AG09319 (cell line): Measurements from ENCODE around the gene TCF4.

Experiments
- DNase-seq: peaks from one replicate; pipeline ENCODE4 v3.0.0-alpha.2; 2010; ENCODE audit warnings: low read depth; ENCODE audit errors: extremely low read depth
- TF ChIP-seq, protein P1 (sequence below): IDR thresholded peaks from 2 replicates; pipeline ENCODE4 v1.5.1; 2011; ENCODE audit warnings: low read depth, mild to moderate bottlenecking, inconsistent platforms, low read length, moderate library complexity

The TCF4 gene

DNA sequence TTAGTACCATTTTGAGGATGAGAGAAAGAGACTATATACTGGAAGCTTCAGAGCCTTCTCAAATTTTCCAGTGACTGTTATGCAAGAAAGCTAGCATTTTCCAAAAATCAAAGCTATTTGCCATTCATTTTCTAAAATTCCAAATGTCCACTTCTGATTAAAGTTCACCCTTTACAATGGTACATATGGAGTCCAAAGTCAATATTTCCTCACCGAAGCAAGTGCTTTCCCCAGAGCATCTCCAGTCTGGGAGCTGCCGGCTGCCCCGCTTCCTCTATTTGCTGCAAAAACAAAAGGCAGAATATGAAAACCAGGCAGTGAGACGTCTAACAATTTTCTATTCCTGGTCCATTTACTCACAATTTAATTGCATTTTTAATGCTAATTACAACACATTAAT lies 326.7 kb downstream of the TCF4 start:
- no peak for DNase-seq
- TF ChIP-seq, protein P1, sequence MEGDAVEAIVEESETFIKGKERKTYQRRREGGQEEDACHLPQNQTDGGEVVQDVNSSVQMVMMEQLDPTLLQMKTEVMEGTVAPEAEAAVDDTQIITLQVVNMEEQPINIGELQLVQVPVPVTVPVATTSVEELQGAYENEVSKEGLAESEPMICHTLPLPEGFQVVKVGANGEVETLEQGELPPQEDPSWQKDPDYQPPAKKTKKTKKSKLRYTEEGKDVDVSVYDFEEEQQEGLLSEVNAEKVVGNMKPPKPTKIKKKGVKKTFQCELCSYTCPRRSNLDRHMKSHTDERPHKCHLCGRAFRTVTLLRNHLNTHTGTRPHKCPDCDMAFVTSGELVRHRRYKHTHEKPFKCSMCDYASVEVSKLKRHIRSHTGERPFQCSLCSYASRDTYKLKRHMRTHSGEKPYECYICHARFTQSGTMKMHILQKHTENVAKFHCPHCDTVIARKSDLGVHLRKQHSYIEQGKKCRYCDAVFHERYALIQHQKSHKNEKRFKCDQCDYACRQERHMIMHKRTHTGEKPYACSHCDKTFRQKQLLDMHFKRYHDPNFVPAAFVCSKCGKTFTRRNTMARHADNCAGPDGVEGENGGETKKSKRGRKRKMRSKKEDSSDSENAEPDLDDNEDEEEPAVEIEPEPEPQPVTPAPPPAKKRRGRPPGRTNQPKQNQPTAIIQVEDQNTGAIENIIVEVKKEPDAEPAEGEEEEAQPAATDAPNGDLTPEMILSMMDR: no peak

- TF ChIP-seq, protein P1: no peak
- no peak for DNase-seq
Measured at GRCh38 chr18:55258088-55258487, 329.9 kb downstream of the TCF4 start.

GRCh38 chr18:55256929-55257289 lies 331.1 kb downstream of the TCF4 start:
- TF ChIP-seq, protein P1: no peak
- no peak for DNase-seq

DNA sequence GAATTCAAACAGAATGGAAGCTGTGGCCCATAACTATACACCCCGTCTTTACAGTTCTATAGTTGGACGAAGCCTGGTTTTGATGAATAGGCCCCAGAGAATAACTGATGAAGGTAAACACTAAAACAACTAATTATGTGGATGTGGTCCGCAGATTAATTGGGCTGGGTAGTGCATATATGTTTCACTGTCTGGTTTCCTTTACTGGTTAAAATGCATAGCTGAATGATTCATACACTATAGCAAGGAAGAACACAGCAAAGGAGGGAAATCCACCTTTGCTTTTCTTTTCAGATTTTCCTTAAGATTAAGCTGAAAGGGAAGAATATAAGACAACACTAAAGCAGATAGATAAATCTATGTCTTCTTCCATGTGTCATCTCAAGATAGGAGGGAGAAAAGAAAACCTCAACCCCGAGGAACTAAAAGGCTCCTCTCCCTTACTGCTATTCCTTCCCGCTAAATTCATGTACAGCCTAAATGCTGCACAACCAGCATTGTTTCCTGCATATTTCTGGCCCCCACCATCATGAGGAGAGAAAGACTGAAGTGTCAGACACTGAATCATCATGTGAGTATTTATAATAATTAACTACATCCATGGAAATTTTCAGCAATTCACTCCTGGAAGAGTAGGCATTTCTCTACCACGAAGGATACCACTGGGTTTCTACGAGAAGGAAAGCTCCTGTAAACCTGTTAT lies 331.6 kb downstream of the TCF4 start:
- TF ChIP-seq, protein P1: no peak
- DNase-seq: no peak

- TF ChIP-seq, protein P1: no peak
- no peak for DNase-seq
Measured at GRCh38 chr18:55253814-55254213, 334.2 kb downstream of the TCF4 start.

GRCh38 chr18:55252901-55253300 lies 335.1 kb downstream of the TCF4 start:
- TF ChIP-seq, protein P1: no peak
- no peak for DNase-seq

DNA sequence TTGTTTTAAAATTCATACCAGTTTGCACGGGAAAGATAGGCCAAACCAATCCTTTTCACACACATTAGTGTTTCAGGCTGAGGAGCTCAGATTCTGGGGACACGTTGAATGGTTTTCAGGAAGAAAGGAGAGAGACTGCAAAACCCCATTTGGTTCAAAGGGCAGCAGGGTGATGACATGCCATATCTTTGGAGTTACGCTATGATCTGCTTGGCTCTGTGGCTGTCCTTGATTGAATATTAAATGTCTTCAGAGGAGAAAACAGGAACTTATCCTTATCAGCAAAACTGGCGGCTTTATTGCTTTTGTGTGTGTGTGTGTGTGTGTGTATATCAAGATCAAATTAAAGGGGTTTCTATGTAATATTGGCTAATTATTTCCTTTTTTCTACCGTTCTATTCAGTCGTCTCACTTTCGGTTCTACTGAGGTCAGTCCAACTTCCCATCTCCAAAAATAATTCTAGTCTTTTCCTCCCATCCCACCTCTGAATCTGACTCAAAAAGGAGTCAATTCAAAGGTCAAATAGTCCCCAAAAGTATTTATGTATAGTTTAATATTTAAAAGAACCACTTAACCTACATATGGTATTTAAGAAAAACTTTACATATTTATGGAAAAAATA lies 335.8 kb downstream of the TCF4 start:
- no peak for DNase-seq
- TF ChIP-seq, protein P1: no peak
